Caco-2 (cell line): ENCODE measurements around the gene SBF2. TPM values are rescaled to one million over a fixed set of nuclear protein-coding genes. Genes with fewer than 3 reads are reported as not detected.

ENCODE experiments used
- BruUV-seq: library from RNA; stranded (reverse); fragments of 400-500 nt; replicated peaks from 2 replicates; lab custom pipeline; 2021; lab: Mats Ljungman, UMichigan
- CTCF ChIA-PET: fragments of 300-600 bp; sonication (Branson Sonifier 250); formaldehyde crosslinking; loops from one replicate; lab custom pipeline; 2022; ENCODE audit warnings: antibody characterized with exemption; lab: Charles Lee
- POLR2A ChIA-PET: fragments of 300-600 bp; sonication (Branson Sonifier 250); formaldehyde crosslinking; loops from one replicate; lab custom pipeline; 2022; ENCODE audit warnings: antibody characterized with exemption; lab: Charles Lee
- DNase-seq, 2 experiments: peaks; one replicate each; pipeline versions ENCODE4 v3.0.0 to v3.0.0-alpha.2; 2020 to 2022
- H3K27me3 ChIP-seq: replicated peaks from 2 replicates; pipeline ENCODE4 v1.6.0; 2011; ENCODE audit warnings: low read length; ENCODE audit not compliant: control insufficient read depth, insufficient read depth
- H3K36me3 ChIP-seq: 2 replicates; pipeline ENCODE4 v1.5.1; 2011; ENCODE audit warnings: low read length; ENCODE audit not compliant: control insufficient read depth, insufficient read depth
- H3K4me1 ChIP-seq: fragments of 250-450 bp; sonication (Bioruptor Pico); 2 replicates; pipeline ENCODE4 v1.5.1; 2020; ENCODE audit warnings: mild to moderate bottlenecking
- H3K4me3 ChIP-seq: 2 replicates; pipeline ENCODE4 v1.5.1; 2011; ENCODE audit warnings: low read depth, mild to moderate bottlenecking, control low read depth, low read length
- H3K9me3 ChIP-seq: fragments of 250-450 bp; sonication (Bioruptor Pico); 2 replicates; pipeline ENCODE4 v1.5.1; 2020; ENCODE audit warnings: mild to moderate bottlenecking, moderate library complexity
- H3K27ac Mint-ChIP-seq: one replicate; pipeline ENCODE4 v1.8.0; 2022; ENCODE audit warnings: mixed read lengths; ENCODE audit not compliant: unreplicated experiment
- H3K27me3 Mint-ChIP-seq: one replicate; pipeline ENCODE4 v1.8.0; 2022; ENCODE audit warnings: mixed read lengths; ENCODE audit not compliant: insufficient read depth, unreplicated experiment
- H3K36me3 Mint-ChIP-seq: one replicate; pipeline ENCODE4 v1.8.0; 2022; ENCODE audit warnings: mild to moderate bottlenecking, mixed read lengths; ENCODE audit not compliant: insufficient read depth, unreplicated experiment
- H3K4me1 Mint-ChIP-seq: one replicate; pipeline ENCODE4 v1.8.0; 2022; ENCODE audit warnings: low read depth, mixed read lengths; ENCODE audit not compliant: unreplicated experiment
- H3K4me3 Mint-ChIP-seq: one replicate; pipeline ENCODE4 v1.8.0; 2022; ENCODE audit warnings: mild to moderate bottlenecking, moderate library complexity, mixed read lengths; ENCODE audit not compliant: unreplicated experiment
- H3K9me3 Mint-ChIP-seq: one replicate; pipeline ENCODE4 v1.8.0; 2022; ENCODE audit warnings: mixed read lengths; ENCODE audit not compliant: unreplicated experiment
- intact Hi-C: fragments of 100-400 bp; cut with micrococcal nuclease; formaldehyde crosslinking; loops from one replicate; pipeline ENCODE4 v1.10.0; 2022; ENCODE audit not compliant: unreplicated experiment
- total RNA-seq: library from RNA; stranded (reverse); gene quantifications from 2 replicates; pipeline ENCODE4 v1.2.3, GENCODE V29; 2022
- TF ChIP-seq, protein P1 (sequence below), 2 experiments: fragments of 200-600 bp in 1 of 2; IDR thresholded peaks; 1 replicate in 1 of 2; 2 replicates in 1 of 2; pipeline versions ENCODE4 v1.5.1 to v1.8.0; 2011 to 2022; ENCODE audit warnings: antibody characterized with exemption in 1 of 2, control low read depth in 1 of 2, inconsistent platforms in 1 of 2, low read depth in 1 of 2, low read length in 1 of 2, mild to moderate bottlenecking in 1 of 2, moderate library complexity in 1 of 2; ENCODE audit not compliant: insufficient read depth in 1 of 2, severe bottlenecking in 1 of 2, unreplicated experiment in 1 of 2

Gene SBF2
- total RNA-seq, 1 experiment from 2014 or later = 72.2 TPM

DNA sequence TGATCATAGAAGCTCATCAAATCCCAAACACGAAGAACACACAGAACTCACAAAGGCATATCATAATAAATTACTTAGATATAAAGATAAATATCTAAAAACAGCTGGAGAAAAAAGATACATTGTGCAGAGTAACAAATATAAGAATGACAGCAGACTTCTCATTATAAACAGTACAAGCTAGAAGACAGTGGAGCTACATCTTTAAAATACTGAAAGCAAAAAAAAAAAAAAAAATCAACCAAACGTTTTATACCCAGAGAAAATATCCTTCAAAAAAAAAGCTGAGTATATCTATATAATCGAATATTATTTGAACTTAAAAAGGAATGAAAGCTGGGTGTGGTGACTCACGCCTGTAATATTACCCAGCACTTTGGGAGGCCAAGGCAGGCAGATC is 90.0 kb downstream of the SBF2 start:
- no peak for DNase-seq
- H3K36me3 ChIP-seq = no peaks in the 10 kb centered on the region; the same call in 1 of the 2 replicates
- H3K4me3 ChIP-seq = no peak overlapping the region
- H3K4me1 ChIP-seq = no peaks in the 10 kb centered on the region; the same call in 1 of the 2 replicates
- Mint-ChIP-seq H3K4me3 (no peak overlapping the region), H3K36me3 (no peaks in the 10 kb centered on the region), H3K27me3 (no peaks in the 10 kb centered on the region), H3K27ac (no peak overlapping the region), H3K9me3 (peaks cover 20% of the 10 kb centered on the region), H3K4me1 (peaks cover 2% of the 10 kb centered on the region)
- intact Hi-C loops = no loop called here
- POLR2A ChIA-PET = interaction anchor here (0.6 to 0.7 kb wide), 2 partner anchors 9 to 606 kb away, joined by 3 to 4 read pairs; no protein-coding TSS in a partner anchor
- CTCF ChIA-PET = interaction anchor here (1.0 to 1.1 kb wide), 2 partner anchors 127 to 162 kb away, joined by 5 to 7 read pairs; no protein-coding TSS in a partner anchor
- TF ChIP-seq, protein P1, sequence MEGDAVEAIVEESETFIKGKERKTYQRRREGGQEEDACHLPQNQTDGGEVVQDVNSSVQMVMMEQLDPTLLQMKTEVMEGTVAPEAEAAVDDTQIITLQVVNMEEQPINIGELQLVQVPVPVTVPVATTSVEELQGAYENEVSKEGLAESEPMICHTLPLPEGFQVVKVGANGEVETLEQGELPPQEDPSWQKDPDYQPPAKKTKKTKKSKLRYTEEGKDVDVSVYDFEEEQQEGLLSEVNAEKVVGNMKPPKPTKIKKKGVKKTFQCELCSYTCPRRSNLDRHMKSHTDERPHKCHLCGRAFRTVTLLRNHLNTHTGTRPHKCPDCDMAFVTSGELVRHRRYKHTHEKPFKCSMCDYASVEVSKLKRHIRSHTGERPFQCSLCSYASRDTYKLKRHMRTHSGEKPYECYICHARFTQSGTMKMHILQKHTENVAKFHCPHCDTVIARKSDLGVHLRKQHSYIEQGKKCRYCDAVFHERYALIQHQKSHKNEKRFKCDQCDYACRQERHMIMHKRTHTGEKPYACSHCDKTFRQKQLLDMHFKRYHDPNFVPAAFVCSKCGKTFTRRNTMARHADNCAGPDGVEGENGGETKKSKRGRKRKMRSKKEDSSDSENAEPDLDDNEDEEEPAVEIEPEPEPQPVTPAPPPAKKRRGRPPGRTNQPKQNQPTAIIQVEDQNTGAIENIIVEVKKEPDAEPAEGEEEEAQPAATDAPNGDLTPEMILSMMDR (IDR thresholded peaks at IDR 0.05; ENCODE audit: insufficient read depth in 1 of 2, low read depth in 1 of 2, low read length in 1 of 2, severe bottlenecking in 1 of 2, unreplicated experiment in 1 of 2) = no peak
- peaks cover 4% of the 10 kb centered on the region; the same call in 1 of the 2 replicates for H3K9me3 ChIP-seq
- no TSS peak for BruUV-seq
- H3K27me3 ChIP-seq = no peaks in the 10 kb centered on the region

DNA sequence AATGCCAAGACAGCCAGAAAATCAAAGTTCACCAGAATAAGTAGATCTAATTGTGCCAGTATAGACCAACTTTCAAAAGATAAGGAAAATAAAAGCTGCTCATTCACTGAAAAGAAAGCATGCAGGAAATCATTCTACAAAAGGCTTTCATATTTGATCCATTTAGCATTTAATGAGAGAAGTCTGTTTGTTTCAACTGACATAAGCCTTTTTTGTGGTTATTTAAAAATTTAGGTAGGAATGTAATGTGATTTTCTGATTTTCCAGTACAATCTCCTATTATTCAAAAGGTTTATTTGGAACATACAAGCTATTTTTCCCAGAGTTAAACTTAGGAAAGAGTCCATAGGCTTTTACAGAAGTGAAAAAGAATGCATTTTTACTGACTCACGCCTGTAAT is 92.7 kb downstream of the SBF2 start:
- no peak overlapping the region for H3K4me3 ChIP-seq
- Mint-ChIP-seq H3K4me1 (no peaks in the 10 kb centered on the region), H3K27me3 (no peaks in the 10 kb centered on the region), H3K9me3 (peaks cover 20% of the 10 kb centered on the region), H3K4me3 (no peak overlapping the region), H3K36me3 (no peaks in the 10 kb centered on the region), H3K27ac (no peak overlapping the region)
- intact Hi-C loops = no loop called here
- no peak for DNase-seq
- H3K4me1 ChIP-seq = no peaks in the 10 kb centered on the region
- no peaks in the 10 kb centered on the region for H3K27me3 ChIP-seq
- ChIA-PET CTCF (no interaction called here), POLR2A (no interaction called here)
- H3K9me3 ChIP-seq = peaks cover 4% of the 10 kb centered on the region; the same call in 1 of the 2 replicates
- no TSS peak for BruUV-seq
- TF ChIP-seq, protein P1 (IDR thresholded peaks at IDR 0.05; ENCODE audit: insufficient read depth in 1 of 2, low read depth in 1 of 2, low read length in 1 of 2, severe bottlenecking in 1 of 2, unreplicated experiment in 1 of 2) = no peak
- H3K36me3 ChIP-seq = no peaks in the 10 kb centered on the region; the same call in 1 of the 2 replicates

DNA sequence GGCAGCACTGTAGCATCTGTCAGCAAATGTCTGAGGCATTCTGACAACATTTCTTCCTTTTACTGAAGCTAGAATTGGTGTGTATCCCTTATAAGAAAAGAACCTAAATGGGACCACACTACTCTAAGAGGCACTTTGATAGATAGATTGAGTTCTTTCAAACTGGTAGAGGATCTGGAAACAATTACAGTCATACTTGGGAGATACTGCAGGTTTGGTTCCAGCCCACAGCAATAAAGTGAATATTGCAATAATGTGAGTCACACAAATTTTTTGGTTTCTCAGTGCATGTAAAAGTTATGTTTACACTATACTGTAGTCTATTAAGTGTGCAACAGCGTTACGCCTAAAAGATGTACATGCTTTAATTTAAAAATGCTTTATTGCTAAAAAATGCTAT is 96.9 kb downstream of the SBF2 start:
- Histone ChIP-seq H3K9me3 (no peaks in the 10 kb centered on the region), H3K27me3 (no peaks in the 10 kb centered on the region), H3K36me3 (no peaks in the 10 kb centered on the region), H3K4me3 (no peak overlapping the region), H3K4me1 (no peaks in the 10 kb centered on the region)
- no peaks in the 10 kb centered on the region for H3K9me3 Mint-ChIP-seq
- no peak for DNase-seq
- H3K4me3 Mint-ChIP-seq = no peak overlapping the region
- H3K27me3 Mint-ChIP-seq = no peaks in the 10 kb centered on the region
- intact Hi-C loops = no loop called here
- H3K4me1 Mint-ChIP-seq = no peaks in the 10 kb centered on the region
- POLR2A ChIA-PET = no interaction called here
- H3K36me3 Mint-ChIP-seq = no peaks in the 10 kb centered on the region
- BruUV-seq = no TSS peak
- CTCF ChIA-PET = interaction anchor here (1.4 kb wide), 1 partner anchor 11 kb away, joined by 4 read pairs; no protein-coding TSS in a partner anchor
- TF ChIP-seq, protein P1 (IDR thresholded peaks at IDR 0.05; ENCODE audit: insufficient read depth in 1 of 2, low read depth in 1 of 2, low read length in 1 of 2, severe bottlenecking in 1 of 2, unreplicated experiment in 1 of 2) = no peak
- no peak overlapping the region for H3K27ac Mint-ChIP-seq
